T-helper 2 cell treated with Interferon-gamma antibody and Interleukin-4, amounts not matched to agents 100 ng/mL and 5 ng/mL, for 36 hours (primary cell): ENCODE results near the gene PPARA. TPM values are rescaled to one million over a fixed set of nuclear protein-coding genes. Genes with fewer than 3 reads are reported as not detected.

Experiments used
- intact Hi-C: fragments of 100-400 bp; cut with micrococcal nuclease; formaldehyde crosslinking; loops from one replicate; pipeline ENCODE4 v1.15.1; 2023
- total RNA-seq: library from RNA; stranded (reverse); gene quantifications from 2 replicates; pipeline ENCODE4 v1.2.3, GENCODE V29; 2022

PPARA gene
- total RNA-seq, 1 donor from 2014 or later = 9.1 TPM

DNA sequence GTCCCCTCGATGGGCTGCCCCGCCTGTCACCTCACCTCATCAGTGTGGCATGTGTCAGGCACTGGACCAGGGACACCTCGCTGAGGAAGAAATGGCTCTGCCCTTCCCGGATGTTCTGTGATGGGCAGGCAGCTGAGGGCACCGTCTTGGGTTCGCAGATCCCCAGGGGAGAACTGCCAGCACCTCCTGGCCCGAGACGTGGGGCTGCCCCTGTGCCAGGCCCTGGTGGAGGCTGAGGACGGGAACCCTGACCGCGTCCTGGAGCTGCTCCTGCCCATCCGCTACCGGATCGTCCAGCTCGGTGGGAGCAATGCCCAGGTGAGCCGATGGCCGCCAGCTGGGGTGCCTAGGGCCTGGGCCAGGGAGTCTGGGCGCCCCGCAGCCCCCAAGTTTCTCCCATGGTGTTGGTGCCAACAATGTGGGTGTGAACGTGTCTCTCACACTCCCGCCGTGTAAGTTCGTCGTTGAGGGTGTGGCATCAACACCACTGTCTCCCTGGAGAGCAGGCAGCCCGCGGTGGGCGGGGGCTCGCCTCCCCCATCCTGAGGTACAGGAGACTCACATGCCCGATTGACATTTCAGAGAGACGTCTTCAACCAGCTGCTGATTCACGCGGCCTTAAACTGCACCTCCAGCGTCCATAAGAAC is 139.0 kb downstream of the PPARA start:
- intact Hi-C loops = no loop called here

DNA sequence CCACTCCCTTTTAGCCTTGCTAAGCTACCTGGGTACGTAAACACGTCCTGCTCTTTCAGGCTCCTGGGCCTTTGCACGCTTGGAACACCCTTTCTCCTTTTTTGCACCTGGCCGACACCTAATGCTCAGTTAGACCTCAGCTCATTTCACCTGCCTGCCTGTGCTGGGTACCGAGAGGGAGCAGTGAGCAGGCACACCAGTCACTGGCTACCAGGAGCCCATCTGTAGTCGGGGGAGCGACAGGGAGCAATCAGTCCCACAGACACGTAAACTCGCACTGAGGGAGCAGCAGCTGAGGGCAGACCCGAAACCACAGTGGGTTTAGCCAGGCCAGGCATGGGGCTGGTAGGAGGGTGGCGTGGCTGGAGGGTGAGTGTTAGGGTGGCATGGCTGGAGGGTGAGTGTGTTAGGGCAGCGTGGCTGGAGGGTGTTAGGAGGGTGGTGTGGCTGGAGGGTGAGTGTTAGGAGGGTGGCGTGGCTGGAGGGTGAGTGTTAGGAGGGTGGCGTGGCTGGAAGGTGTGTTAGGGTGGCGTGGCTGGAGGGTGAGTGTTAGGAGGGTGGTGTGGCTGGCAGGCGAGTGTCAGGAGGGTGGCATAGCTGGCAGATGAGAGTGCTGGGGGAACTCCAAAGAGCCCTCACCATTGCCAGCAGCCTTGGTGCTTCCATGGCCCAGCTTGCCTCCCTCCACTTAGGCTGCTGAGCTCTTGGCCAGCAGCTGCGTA is 140.0 kb downstream of the PPARA start:
- intact Hi-C loops = loop anchor here (10.0 kb wide), 1 partner anchor 975 kb away; no protein-coding TSS in a partner anchor

DNA sequence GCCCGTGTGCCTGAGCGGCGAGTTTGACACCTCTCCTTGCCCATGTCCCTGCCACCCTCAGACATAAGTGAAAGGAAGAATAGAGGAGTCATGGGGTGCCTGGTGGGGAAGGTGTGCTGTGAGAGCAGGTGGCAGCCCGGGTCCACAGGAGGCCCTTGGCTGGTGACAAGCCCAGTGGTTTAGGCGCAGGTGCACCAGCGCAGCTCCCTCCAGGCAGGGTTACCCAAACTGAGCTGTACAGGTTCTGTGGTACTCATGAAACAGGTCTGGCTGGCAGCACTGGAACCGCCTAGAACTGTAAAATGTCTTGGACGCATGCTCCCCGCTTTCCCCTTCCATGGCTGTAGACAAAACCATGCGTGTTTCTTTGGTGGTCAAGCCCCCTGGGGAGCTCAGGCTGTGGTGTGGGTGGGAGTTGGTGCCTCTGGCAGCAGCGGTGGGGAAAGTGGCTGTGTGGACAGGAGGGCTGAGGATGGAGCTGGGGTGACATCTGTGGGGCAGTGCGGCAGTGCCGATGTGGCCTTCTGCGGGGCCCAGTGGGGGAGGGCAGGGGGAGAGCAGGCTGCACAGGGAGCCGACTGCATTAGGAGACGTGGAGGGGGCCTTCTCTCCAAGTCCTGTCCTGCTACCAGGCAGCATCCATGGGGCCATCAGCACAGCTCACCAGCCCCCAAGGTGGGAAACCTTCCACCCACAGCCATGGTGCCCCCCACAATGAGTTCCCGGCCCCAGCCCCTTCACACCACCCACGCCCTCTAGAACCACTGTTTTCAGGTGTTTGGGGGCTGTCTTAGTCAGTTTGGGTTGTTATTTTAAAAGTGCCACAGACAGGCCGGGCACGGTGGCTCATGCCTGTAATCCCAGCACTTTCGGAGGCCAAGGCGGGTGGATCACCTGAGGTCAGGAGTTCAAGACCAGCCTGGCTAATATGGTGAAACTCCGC is 140.8 kb downstream of the PPARA start:
- intact Hi-C loops = loop anchor here (10.0 kb wide), 1 partner anchor 976 kb away; no protein-coding TSS in a partner anchor

DNA sequence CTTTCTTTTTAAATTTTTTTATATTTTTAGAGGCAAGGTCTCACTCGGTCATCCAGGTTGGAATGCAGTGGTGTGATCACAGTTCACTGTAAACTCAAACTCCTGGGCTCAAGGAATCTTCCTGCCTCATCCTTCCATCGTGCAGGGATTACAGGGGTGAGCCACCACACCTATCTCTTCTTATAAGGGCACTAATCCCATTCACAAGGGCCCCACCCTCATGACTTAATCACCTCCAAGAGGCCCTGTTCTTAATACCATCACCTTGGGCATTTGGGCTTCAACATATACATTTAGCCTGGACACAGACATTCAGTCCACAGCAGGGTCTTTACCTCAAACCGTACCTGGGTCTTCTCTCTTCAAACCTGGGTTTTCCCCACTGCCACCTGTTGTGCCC is 141.8 kb downstream of the PPARA start:
- intact Hi-C loops = loop anchor here (10.0 kb wide), 1 partner anchor 977 kb away; no protein-coding TSS in a partner anchor

DNA sequence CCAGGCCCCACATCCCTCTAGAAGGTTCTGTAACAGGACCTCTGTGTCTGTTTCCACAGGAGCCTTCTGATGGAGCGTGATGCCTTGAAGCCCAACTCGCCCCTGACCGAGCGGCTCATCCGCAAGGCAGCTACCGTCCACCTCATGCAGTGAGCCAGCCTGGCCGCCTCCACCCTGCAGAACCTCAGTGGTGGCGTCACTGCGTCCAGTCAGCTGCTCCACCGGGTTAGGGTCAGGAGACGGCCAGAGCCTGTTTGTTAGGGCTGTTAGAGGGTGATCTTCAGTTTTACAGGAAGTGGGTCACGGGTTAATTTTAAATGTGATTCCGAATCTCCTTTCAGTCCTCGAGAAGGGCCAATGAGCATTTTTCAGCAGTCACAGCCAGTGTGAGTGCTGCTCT is 142.4 kb downstream of the PPARA start:
- intact Hi-C loops = loop anchor here (10.0 kb wide), 1 partner anchor 978 kb away; no protein-coding TSS in a partner anchor

Other genes with a start within 250 kb of the PPARA start
- gene WNT7B, start 173.4 kb upstream of the PPARA start, total RNA-seq = not detected in 2 replicates
- gene CDPF1, start 99.8 kb downstream of the PPARA start, total RNA-seq = 6.3 and 8.6 TPM in 2 replicates
- not detected in 2 replicates for gene PKDREJ, start 112.8 kb downstream of the PPARA start, total RNA-seq
- 13.6 and 18.6 TPM in 2 replicates for gene TTC38, start 117.5 kb downstream of the PPARA start, total RNA-seq
- gene GTSE1, start 146.3 kb downstream of the PPARA start, total RNA-seq = 74.1 and 74.4 TPM in 2 replicates
- 65.2 and 69.8 TPM in 2 replicates for gene TRMU, start 185.2 kb downstream of the PPARA start, total RNA-seq